SK-N-SH treated with all-trans-retinoic acid at 6 μM for 48 hours (cell line): ENCODE measurements around the gene CPA5.

Experiments used
- ESRRG ChIP-seq: fragments of 250-450 bp; sonication (Bioruptor Pico); IDR thresholded peaks from 2 replicates; pipeline ENCODE4 v1.6.1; 2021; ENCODE audit warnings: mild to moderate bottlenecking
- ZFP3 ChIP-seq: fragments of 250-450 bp; sonication (Bioruptor Pico); IDR thresholded peaks from 2 replicates; pipeline ENCODE4 v1.5.0; 2020; ENCODE audit warnings: mild to moderate bottlenecking, moderate library complexity
- TF ChIP-seq, protein P1 (sequence below): fragments of 250-450 bp; sonication (Bioruptor Pico); IDR thresholded peaks from 2 replicates; pipeline ENCODE4 v1.8.0; 2020; ENCODE audit warnings: mild to moderate bottlenecking, moderate library complexity, borderline replicate concordance

DNA sequence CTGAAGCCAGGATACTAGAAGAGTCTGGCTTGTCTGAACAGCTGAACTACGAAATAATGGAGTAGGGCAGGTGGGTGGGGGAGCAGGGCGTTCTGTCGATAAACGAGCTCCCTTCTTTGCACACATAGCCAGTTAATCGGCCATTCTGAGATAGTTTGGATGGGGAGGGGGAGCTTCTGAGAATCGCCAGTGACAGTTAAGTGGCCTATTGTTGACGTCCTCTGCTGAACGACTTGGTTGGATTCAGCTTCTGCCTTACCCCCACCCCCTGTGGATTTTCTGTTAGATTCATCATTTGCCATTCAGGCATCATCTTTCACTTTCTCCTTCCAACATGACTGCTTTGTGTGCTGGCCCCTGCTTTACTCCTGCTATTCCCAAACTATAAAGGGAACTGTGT is 520 bp downstream of the CPA5 start:
- TF ChIP-seq ZFP3 (CRISPR knock-in tag), result no peak
- TF ChIP-seq, protein P1, sequence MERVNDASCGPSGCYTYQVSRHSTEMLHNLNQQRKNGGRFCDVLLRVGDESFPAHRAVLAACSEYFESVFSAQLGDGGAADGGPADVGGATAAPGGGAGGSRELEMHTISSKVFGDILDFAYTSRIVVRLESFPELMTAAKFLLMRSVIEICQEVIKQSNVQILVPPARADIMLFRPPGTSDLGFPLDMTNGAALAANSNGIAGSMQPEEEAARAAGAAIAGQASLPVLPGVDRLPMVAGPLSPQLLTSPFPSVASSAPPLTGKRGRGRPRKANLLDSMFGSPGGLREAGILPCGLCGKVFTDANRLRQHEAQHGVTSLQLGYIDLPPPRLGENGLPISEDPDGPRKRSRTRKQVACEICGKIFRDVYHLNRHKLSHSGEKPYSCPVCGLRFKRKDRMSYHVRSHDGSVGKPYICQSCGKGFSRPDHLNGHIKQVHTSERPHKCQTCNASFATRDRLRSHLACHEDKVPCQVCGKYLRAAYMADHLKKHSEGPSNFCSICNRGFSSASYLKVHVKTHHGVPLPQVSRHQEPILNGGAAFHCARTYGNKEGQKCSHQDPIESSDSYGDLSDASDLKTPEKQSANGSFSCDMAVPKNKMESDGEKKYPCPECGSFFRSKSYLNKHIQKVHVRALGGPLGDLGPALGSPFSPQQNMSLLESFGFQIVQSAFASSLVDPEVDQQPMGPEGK (CRISPR knock-in tag), result no peak
- TF ChIP-seq ESRRG (CRISPR knock-in tag), result no peak
